Measurements from ENCODE around the gene ZNF18. TPM values are rescaled to one million over a fixed set of nuclear protein-coding genes. Genes with fewer than 3 reads are reported as not detected.
A peak's percentile ranks its signal among the peaks of the same experiment; 100 is the strongest.

The ZNF18 gene
- polyA plus RNA-seq, 3 donors = 4.0 to 8.9 (median 5.4) TPM

- Histone ChIP-seq H3K4me3 (replicated peaks in 1 of 3; ENCODE audit: low read depth in 2 of 3, low read length in 3 of 3) (peak overlapping the region; percentile 45 to 81 (median 79)), H3K27me3 (ENCODE audit: control insufficient read depth in 2 of 2, insufficient read depth in 2 of 2, low read length in 2 of 2) (peaks cover 15% of the 10 kb centered on the region in 2 donors), H3K4me2 (replicated peaks; ENCODE audit: extremely low read depth, low read length, poor library complexity, severe bottlenecking) (peak overlapping the region; percentile 85), H3K4me1 (ENCODE audit: control insufficient read depth in 1 of 2, insufficient read depth in 2 of 2, low read length in 2 of 2) (peaks cover 15 to 19% of the 10 kb centered on the region in 2 donors), H3K9me3 (replicated peaks in 1 of 2; ENCODE audit: control insufficient read depth in 1 of 2, insufficient read depth in 1 of 2, low read length in 2 of 2) (no peaks in the 10 kb centered on the region), H4K20me1 (ENCODE audit: insufficient read depth, low read length) (peaks cover 53% of the 10 kb centered on the region), H3K79me2 (ENCODE audit: insufficient read depth, low read length) (peaks cover 49% of the 10 kb centered on the region), H3K36me3 (replicated peaks in 1 of 2; ENCODE audit: control insufficient read depth in 1 of 2, insufficient read depth in 2 of 2, low read length in 2 of 2) (no peaks in the 10 kb centered on the region), H2AFZ (ENCODE audit: insufficient read depth, low read depth, low read length, poor library complexity, severe bottlenecking) (peak overlapping the region; percentile 83), H3K27ac (ENCODE audit: low read depth in 1 of 2, low read length in 2 of 2) (peak overlapping the region in 1 of 2 donors; percentile 79), H3K9ac (ENCODE audit: insufficient read depth, low read length, poor library complexity, severe bottlenecking) (peak overlapping the region; percentile 92)
- Mint-ChIP-seq H3K9me3 (no peaks in the 10 kb centered on the region), H3K27me3 (ENCODE audit: low read depth in 3 of 3) (peaks cover 11 to 15% (median 13%) of the 10 kb centered on the region in 3 donors), H3K4me1 (peaks cover 33% of the 10 kb centered on the region), H3K4me3 (peak overlapping the region; percentile 81 to 85), H3K27ac (peak overlapping the region in 4 of 7 donors; percentile 25 to 83 (median 58)), H3K36me3 (peaks cover 2 to 3% of the 10 kb centered on the region in 2 donors)
- DNase-seq = peak in 1 of 3 donors; percentile 34
- intact Hi-C loops (cut with micrococcal nuclease) = loop anchor here in 1 of 2 donors (2.0 kb wide), 1 partner anchor 25 kb away; the partner anchor contains the start of gene ZNF18
- WGBS (ENCODE audit: insufficient coverage) = 0% methylated on average over 2 of the region's 3 CpGs
- TF ChIP-seq, protein P1, sequence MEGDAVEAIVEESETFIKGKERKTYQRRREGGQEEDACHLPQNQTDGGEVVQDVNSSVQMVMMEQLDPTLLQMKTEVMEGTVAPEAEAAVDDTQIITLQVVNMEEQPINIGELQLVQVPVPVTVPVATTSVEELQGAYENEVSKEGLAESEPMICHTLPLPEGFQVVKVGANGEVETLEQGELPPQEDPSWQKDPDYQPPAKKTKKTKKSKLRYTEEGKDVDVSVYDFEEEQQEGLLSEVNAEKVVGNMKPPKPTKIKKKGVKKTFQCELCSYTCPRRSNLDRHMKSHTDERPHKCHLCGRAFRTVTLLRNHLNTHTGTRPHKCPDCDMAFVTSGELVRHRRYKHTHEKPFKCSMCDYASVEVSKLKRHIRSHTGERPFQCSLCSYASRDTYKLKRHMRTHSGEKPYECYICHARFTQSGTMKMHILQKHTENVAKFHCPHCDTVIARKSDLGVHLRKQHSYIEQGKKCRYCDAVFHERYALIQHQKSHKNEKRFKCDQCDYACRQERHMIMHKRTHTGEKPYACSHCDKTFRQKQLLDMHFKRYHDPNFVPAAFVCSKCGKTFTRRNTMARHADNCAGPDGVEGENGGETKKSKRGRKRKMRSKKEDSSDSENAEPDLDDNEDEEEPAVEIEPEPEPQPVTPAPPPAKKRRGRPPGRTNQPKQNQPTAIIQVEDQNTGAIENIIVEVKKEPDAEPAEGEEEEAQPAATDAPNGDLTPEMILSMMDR (IDR thresholded peaks at IDR 0.05) = no peak
Observed at GRCh38 chr17:12021623-12022140, 24.4 kb upstream of the ZNF18 start.

DNA sequence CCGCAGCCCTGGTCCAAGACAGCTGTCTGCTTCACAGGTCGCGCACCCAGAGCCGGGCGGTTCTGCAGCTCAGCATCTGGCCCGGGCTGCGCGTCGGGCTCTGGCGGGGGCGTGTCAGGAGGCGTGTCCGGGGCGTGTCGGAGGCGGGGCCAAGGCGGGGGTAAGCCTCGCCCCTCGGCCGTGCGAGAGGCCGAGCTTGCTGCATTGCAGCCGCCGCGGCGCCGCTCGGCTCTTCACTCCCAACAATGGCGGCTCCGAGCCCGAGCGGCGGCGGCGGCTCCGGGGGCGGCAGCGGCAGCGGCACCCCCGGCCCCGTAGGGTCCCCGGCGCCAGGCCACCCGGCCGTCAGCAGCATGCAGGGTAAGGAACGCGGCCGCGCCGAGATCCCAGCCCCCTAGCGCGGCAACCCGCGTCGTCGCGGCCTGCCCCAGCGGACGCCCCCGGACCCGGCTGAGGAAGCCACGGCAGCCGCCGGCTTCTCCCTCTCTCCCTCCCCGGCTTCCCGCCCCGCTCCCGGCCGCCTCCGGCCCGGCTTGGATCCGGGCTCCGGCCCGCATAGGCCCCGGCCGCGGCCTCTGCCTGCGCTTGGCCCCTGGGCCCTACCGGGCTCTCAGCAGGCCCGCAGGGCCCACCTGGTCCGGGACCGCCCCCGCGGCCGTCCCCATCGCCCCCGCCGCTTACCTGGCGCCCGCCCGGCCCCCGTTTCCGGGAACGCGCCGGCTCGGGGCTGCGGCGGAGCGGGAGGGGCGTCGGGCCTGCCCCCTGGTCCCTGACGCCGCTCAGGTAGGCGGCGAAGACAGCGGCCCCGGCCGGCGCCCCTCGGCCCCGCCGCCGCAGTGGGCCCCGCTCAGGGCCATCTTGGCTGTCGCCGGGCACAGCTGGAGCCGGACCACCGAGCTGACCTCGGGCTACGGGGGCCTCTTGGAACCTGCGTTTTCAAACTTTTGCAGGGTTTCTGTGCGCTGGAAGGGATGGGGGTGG is 23.7 kb upstream of the ZNF18 start, which contains the start of gene MAP2K4:
Gene MAP2K4 (plus strand): TSS at position 236 of the 981 bp plus-strand sequence. CDS start 10 bp downstream, at position 246.
- Mint-ChIP-seq H3K27me3 (ENCODE audit: low read depth in 3 of 3) (peaks cover 11 to 15% (median 13%) of the 10 kb centered on the region in 3 donors), H3K36me3 (no peaks in the 10 kb centered on the region), H3K4me1 (peaks cover 31% of the 10 kb centered on the region), H3K4me3 (peak within 1 kb of the TSS; percentile 81 to 85), H3K27ac (peak within 1 kb of the TSS in 4 of 7 donors; percentile 25 to 83 (median 58)), H3K9me3 (no peaks in the 10 kb centered on the region)
- H2AFZ ChIP-seq (ENCODE audit: insufficient read depth, low read depth, low read length, poor library complexity, severe bottlenecking) = peak within 1 kb of the TSS; percentile 83
- DNase-seq = peak; percentile 81 to 90 (median 87)
- peak within 1 kb of the TSS; percentile 85 for H3K4me2 ChIP-seq (replicated peaks; ENCODE audit: extremely low read depth, low read length, poor library complexity, severe bottlenecking)
- peaks cover 15 to 19% of the 10 kb centered on the region in 2 donors for H3K4me1 ChIP-seq (ENCODE audit: control insufficient read depth in 1 of 2, insufficient read depth in 2 of 2, low read length in 2 of 2)
- H4K20me1 ChIP-seq (ENCODE audit: insufficient read depth, low read length) = peaks cover 45% of the 10 kb centered on the region
- H3K27me3 ChIP-seq (ENCODE audit: control insufficient read depth in 2 of 2, insufficient read depth in 2 of 2, low read length in 2 of 2) = peaks cover 15% of the 10 kb centered on the region in 2 donors
- H3K79me2 ChIP-seq (ENCODE audit: insufficient read depth, low read length) = peaks cover 41% of the 10 kb centered on the region
- H3K4me3 ChIP-seq (replicated peaks in 1 of 3; ENCODE audit: low read depth in 2 of 3, low read length in 3 of 3) = peak within 1 kb of the TSS; percentile 45 to 81 (median 79)
- H3K9me3 ChIP-seq (replicated peaks in 1 of 2; ENCODE audit: control insufficient read depth in 1 of 2, insufficient read depth in 1 of 2, low read length in 2 of 2) = no peaks in the 10 kb centered on the region
- no peaks in the 10 kb centered on the region for H3K36me3 ChIP-seq (replicated peaks in 1 of 2; ENCODE audit: control insufficient read depth in 1 of 2, insufficient read depth in 2 of 2, low read length in 2 of 2)
- WGBS (ENCODE audit: insufficient coverage) = under 1% methylated on average over 123 of the region's 123 CpGs
- TF ChIP-seq, protein P1 (IDR thresholded peaks at IDR 0.05) = no peak
- H3K27ac ChIP-seq (ENCODE audit: low read depth in 1 of 2, low read length in 2 of 2) = peak within 1 kb of the TSS in 1 of 2 donors; percentile 79
- peak within 1 kb of the TSS; percentile 92 for H3K9ac ChIP-seq (ENCODE audit: insufficient read depth, low read length, poor library complexity, severe bottlenecking)
- intact Hi-C loops (cut with micrococcal nuclease) = loop anchor here in 1 of 2 donors (2.0 kb wide), 1 partner anchor 24 kb away; the partner anchor contains the start of gene ZNF18

Data from CD14-positive monocyte (primary cell).